Neutrophil (primary cell): ENCODE data around the gene INPP5A.

ENCODE experiments used
- H3K27ac ChIP-seq: fragments of 200-600 bp; sonication (generic); 2 replicates; pipeline ENCODE4 v1.5.1; 2016; ENCODE audit warnings: mild to moderate bottlenecking, moderate library complexity
- H3K27me3 ChIP-seq: fragments of 200-600 bp; sonication (generic); 2 replicates; pipeline ENCODE4 v1.6.0; 2016; ENCODE audit warnings: mild to moderate bottlenecking
- H3K36me3 ChIP-seq: fragments of 200-600 bp; sonication (generic); 2 replicates; pipeline ENCODE4 v1.5.1; 2017
- H3K4me1 ChIP-seq, 2 experiments: fragments of 200-600 bp in 1 of 2; sonication (generic) in 1 of 2; 1 replicate in 1 of 2; 2 replicates in 1 of 2; pipeline versions ENCODE4 v1.5.1 to v1.6.1; 2013 to 2016; ENCODE audit warnings: low read depth in 1 of 2, low read length in 1 of 2, mild to moderate bottlenecking in 1 of 2, moderate library complexity in 1 of 2; ENCODE audit not compliant: control insufficient read depth in 1 of 2, insufficient read depth in 1 of 2
- H3K4me3 ChIP-seq, 2 experiments: fragments of 200-600 bp in 1 of 2; sonication (generic) in 1 of 2; 1 replicate in 1 of 2; 2 replicates in 1 of 2; pipeline ENCODE4 v1.5.1; 2013 to 2016; ENCODE audit warnings: low read depth in 1 of 2, low read length in 1 of 2, mild to moderate bottlenecking in 1 of 2, moderate library complexity in 1 of 2
- H3K9me3 ChIP-seq: fragments of 200-600 bp; sonication (generic); 2 replicates; pipeline ENCODE4 v1.5.1; 2016
- CTCF ChIP-seq: fragments of 200-600 bp; sonication (generic); IDR thresholded peaks from 2 replicates; pipeline ENCODE4 v1.5.1; 2016; ENCODE audit warnings: antibody characterized with exemption

INPP5A gene

DNA sequence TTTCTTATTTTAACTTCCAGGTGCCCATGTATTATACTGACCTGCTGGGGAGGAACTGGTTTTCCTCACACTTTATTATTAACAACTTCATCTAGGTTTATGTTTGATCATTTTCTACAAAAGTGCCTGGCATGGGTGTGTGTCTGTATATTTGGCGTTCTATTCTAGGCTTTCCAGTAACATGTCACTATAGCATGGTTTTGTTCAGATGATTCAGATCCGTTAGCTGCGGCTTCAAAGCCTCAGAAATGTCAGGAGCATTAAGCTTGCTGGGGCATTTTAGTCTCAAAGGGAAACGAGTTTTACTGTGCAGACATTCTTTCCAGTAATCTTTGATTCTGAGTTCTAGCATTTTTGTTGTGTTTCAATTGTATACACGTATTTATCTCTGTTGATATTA is 2.3 kb downstream of the INPP5A start:
- no peaks in the 10 kb centered on the region for H3K9me3 ChIP-seq
- peak overlapping the region; percentile 89 for H3K27ac ChIP-seq
- H3K36me3 ChIP-seq: no peaks in the 10 kb centered on the region
- TF ChIP-seq CTCF: no peak
- H3K4me1 ChIP-seq: peaks cover 66 to 73% of the 10 kb centered on the region in 2 experiments
- peaks cover 13% of the 10 kb centered on the region for H3K27me3 ChIP-seq
- H3K4me3 ChIP-seq: peak overlapping the region; percentile 84

DNA sequence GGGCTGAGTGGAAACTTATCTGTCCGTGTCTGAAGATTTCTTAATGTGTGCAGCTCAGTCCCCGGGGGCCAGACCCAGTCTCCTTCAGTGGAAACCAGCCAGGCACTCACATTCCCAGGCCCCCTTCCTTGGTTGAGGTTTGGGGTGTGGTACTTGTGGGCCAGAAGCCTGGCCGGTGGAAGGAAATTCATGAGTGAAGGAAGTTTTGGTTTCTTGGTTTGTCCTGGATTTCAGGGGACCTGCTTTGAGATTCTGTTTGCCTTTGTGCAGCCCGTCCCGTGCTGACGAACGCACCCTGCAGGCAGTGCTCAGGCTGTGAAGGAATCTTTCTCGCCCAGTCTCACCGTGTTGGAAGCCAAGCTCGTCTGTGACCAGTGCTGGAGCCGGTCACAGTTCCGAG is 2.9 kb downstream of the INPP5A start:
- Histone ChIP-seq H3K4me1 (peaks cover 71 to 79% of the 10 kb centered on the region in 2 experiments), H3K27ac (peak overlapping the region; percentile 89), H3K9me3 (no peaks in the 10 kb centered on the region), H3K4me3 (peak overlapping the region; percentile 23 to 84), H3K27me3 (peaks cover 11% of the 10 kb centered on the region), H3K36me3 (no peaks in the 10 kb centered on the region)
- TF ChIP-seq CTCF: no peak

DNA sequence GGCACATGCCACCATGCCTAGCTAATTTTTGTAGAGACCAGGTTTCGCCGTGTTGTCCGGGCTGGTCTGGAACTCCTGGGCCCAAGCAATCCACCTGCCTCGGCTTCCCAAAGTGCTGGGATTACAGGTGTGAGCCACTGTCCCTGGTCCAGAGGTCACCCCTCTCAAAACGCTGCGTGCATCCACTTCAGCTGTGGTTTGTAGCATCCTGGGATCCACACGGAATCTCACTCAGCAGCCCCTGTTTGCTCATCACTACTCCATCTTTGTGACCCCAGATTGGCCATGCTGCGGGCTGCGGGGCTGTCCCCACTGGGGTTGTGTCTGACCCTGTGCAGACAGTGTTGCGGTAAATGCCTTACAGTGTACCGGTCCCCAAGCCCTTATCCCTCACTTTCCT is 3.5 kb downstream of the INPP5A start:
- Histone ChIP-seq H3K27ac (no peak overlapping the region), H3K36me3 (no peaks in the 10 kb centered on the region), H3K27me3 (peaks cover 5% of the 10 kb centered on the region), H3K9me3 (no peaks in the 10 kb centered on the region), H3K4me1 (peaks cover 71 to 82% of the 10 kb centered on the region in 2 experiments), H3K4me3 (peak overlapping the region in 1 of 2 experiments; percentile 84)
- no peak for TF ChIP-seq CTCF

GRCh38 chr10:132541601-132542011 is 4.0 kb downstream of the INPP5A start:
- Histone ChIP-seq H3K27ac (no peak overlapping the region), H3K27me3 (no peaks in the 10 kb centered on the region), H3K4me1 (peaks cover 70 to 82% of the 10 kb centered on the region in 2 experiments), H3K9me3 (no peaks in the 10 kb centered on the region), H3K4me3 (no peak overlapping the region), H3K36me3 (no peaks in the 10 kb centered on the region)
- TF ChIP-seq CTCF: no peak

DNA sequence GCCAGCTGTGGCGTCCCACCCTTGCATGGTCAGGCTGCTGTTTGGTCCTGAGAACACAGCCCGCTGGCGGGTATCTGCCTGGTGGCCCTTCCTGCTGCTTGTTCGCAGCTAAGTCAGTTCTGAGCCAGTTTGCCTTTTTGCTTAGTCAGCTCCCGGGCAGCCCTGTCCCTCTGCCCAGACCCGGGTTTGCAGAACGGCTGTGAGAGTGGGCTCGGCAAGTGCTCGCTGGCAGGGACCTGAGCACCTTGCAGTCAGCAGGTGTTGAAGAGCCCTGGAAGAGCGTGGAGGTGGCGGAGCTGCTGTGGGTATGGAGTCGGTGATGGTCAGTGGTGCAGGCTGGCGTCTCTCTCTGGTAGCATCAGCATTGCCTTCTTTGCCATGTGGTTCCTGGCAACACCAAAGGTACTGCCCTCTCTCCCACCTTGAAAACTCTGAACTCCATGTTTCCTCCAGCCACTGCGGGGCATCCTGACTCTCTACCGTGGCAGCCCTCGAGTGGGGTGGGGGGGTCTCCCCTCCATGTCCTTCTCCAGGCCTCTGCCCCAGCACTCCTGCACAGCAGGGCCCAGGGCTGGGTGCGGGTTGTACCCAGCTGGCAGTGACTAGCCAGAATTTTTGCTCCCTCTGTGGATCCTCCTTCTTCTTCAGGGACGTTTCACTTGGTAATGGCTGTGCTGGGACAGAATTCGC is 4.6 kb downstream of the INPP5A start:
- Histone ChIP-seq H3K4me3 (no peak overlapping the region), H3K27me3 (no peaks in the 10 kb centered on the region), H3K4me1 (peaks cover 74 to 85% of the 10 kb centered on the region in 2 experiments), H3K36me3 (no peaks in the 10 kb centered on the region), H3K27ac (no peak overlapping the region), H3K9me3 (no peaks in the 10 kb centered on the region)
- no peak for TF ChIP-seq CTCF
